Glomerular visceral epithelial cell (primary cell): ENCODE data around the gene ATOH7.
"Not testable (repeated sequence)": the region's sequence is repeated elsewhere in the genome, so short reads cannot be mapped to it uniquely, and the experiment has no call there.

Experiments
- DNase-seq: peaks from one replicate; pipeline ENCODE4 v3.0.0-alpha.2; 2016; ENCODE audit errors: extremely low spot score

ATOH7 gene

GRCh38 chr10:68237173-68237572 is 5.3 kb upstream of the ATOH7 start:
- no peak for DNase-seq

DNA sequence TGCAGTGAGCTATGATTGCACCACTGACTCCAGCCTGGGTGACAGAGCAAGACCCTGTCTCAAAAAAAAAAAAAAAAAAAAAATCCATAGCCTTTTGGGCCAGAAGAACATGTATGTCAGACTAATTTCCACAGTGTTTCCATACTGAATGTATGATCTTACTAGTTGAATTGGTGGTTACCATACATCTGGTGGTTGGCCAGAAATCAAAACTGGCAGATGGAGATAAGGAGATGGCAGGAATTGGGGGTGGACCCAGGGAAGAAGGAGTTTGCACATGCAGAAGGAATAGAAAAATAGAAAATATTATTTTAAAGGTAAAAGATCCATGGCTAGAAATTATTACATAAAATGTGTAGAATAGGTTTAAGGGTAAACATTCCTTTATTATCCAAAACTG is 3.7 kb upstream of the ATOH7 start:
- no peak for DNase-seq

DNA sequence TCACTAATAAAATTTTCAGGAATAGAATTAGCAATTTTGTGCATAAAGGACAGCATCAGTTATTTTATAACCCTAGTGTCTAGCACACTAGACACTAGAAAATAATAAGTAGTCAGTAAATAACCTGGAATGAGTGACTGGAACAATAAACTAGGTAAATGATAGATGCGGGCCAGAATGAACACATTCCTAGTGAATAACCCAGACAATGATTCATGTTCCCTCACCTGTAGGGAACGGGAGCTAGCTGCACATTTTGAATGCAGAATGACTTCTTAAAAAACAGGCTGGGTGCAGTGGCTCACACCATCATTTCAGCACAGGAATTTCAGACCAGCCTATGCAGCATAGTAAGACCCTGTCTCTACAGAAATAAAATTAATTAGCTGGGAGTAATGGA is 3.2 kb upstream of the ATOH7 start:
- DNase-seq: no peak

- no peak for DNase-seq
These were observed 1.1 kb upstream of the ATOH7 start for GRCh38 chr10:68233046-68233445.

DNA sequence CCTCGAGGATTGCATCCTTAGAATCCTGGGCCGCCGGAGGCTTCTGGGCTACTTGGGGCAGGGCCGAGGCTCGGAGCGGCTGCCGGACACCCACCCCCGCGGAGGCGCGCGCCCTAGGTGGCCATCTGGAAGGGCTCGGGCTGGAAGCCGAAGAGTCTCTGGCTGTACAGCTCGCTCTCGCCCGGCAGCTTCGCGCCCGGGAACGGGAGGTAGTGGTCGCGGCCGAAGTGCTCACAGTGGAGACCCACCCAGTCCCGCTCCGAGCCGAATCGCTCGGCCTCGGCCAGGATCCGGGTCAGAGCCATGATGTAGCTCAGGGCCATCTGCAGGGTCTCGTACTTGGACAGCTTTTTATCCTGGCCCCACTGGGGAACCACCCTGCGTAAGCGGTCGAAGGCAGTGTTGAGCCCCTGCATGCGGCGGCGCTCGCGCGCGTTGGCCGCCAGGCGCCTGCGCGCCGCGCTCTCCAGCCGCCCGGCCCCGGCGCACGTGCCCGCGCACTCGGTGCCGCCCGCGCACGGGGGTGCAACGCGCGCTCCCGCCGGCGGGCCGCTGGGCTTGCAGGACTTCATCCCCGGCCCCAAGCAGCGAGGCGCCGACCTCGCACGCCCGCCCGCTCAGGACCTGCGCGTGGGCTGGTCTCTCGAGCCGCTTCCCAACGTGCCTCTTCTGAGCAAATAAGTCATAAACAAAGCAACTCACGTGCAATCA is 652 bp downstream of the ATOH7 start:
- peak; percentile 74 for DNase-seq

- no peak for DNase-seq
These were observed 1.6 kb downstream of the ATOH7 start for GRCh38 chr10:68230268-68230667.

DNA sequence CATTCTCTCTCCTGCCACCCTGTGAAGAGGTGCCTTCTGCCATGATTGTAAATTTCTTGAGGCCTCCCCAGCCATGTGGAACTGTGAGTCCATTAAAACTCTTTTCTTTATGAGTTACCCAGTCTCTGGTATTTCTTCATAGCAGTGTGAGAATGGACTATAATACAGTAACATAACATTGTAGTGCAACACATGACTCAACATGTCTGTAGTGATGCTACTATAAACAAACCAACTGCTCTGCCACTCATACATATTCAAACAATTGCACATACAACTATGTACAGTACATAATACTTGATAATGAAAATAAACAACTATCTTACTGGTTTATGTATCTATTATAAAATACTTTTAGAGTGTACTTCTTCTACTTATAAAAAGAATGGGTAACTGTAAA is 7.1 kb downstream of the ATOH7 start:
- DNase-seq: no peak

- DNase-seq: peak; percentile 17
These were observed 8.3 kb downstream of the ATOH7 start for GRCh38 chr10:68223535-68224165.

GRCh38 chr10:68222391-68222790 is 9.5 kb downstream of the ATOH7 start:
- no peak for DNase-seq

- DNase-seq: no peak
These were observed 10.7 kb downstream of the ATOH7 start for GRCh38 chr10:68221196-68221595.

- no peak for DNase-seq
These were observed 13.1 kb downstream of the ATOH7 start for GRCh38 chr10:68218786-68219185.

DNA sequence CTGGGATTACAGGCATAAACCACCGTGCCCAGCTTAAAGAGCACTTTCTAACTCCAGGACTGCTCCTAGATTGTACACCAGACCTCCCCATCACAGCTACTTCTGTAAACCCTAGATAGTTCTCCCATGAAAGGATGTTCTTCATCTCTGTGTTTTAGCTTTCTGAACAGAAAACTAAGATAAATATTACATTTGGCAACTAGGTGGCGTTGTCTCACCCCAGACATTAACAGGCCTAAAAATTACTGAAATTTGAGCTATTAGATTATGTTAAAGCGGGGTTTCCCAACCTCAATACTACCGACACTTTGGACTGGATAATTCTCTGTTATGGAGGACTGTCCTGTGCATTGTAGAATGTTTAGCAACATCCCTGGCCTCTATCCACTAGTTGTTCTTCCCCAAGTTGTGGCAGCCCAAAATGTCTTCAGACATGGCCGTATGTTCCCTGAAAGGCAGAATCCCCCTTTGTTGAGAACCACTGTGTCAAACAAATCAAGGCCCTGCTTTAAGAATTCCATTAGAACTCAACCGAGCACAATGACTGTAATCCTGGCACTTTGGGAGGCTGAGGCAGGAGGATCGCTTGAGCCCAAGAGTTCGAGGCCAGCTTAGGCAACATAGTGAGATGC is 19.1 kb downstream of the ATOH7 start:
- DNase-seq: peak; percentile 50

DNA sequence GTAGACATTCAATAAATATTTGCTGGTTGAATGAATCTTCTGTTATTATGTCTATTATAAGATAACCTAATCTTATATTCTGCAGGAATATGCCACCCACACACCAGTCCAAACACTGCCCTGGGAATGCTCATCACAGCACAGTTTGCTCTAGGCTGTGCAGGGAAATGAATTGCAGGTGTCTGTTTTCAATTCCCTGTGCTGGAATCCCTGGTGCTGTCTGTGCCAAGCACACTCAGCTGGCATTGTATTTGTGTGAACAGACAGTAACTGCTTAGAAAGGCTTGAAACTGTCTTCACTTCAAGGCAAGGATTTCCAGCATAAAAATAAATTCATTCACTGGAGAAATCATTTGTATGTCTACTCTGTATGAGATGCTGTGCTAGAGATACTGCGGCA is 20.2 kb downstream of the ATOH7 start:
- no peak for DNase-seq

DNA sequence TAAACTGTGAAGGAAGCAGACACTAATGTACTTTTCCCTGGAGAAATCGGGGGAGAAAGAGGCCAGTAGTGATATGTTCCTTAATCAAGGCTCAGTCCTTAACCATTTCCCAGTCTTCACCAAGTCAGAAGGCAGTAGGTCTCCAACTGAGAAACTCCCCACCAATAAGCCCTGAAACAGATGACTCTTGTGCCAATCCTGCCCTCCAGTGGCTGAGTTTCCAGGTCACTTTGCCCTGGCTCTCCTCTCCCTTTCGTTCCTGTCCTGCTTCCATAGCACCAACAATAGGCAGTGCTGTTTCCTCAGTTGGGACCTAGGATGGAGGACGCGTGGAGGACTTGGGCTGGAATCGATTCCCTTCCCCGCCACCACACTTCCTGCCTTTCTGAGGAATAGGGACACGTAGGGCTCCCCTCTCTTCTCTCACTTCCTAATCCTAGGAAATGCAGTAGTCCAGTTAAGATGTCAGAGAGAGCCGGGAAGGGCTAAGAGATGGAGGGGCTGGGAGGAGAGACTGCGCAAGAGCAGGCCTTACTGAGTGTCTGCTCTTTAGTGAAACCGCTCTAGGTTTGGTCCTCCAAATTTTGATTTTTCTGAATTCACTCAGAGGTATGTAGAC is 23.4 kb downstream of the ATOH7 start:
- DNase-seq: peak; percentile 80

DNA sequence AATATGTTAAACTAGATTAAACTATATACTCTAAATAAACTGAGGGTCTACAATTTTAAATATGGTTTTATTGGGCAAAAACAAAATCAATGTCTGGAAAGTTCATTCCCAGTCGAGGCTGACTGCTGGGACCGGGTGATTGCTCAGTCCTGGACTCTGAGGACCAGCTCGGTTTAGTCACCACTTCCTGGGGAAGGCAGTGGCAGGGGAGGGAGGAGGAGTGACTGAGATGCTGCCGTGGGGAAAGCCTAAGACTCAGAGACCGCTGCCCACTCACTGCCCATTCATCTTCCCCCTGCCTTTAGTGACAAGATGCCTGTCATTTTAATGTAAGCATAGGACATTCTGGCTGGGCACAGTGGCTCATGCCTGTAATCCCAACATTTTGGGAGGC is 29.0 kb downstream of the ATOH7 start:
- DNase-seq: peak; percentile 49

DNA sequence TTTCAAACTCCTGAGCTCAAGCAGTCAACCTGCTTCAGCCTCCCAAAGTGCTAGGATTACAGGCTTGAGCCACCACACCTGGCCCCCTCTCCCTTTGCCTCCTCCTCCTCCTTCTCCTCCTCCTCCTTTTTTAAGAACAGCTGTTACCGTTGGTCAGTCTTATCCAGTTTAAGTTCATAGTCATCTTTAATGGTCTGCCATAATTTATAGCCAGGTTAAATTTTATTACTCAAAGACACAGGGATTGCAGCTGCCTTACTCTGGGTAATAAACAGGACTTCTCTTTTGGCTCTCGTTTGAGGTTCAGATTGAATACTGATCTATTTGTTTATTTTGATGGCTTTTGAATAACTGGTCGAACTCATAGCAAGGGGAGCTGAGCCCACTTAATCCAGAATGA is 35.2 kb downstream of the ATOH7 start:
- no peak for DNase-seq

GRCh38 chr10:68195776-68196175 is 36.1 kb downstream of the ATOH7 start:
- DNase-seq: not testable (repeated sequence)

- DNase-seq: no peak
These were observed 37.6 kb downstream of the ATOH7 start for GRCh38 chr10:68194290-68194689.

GRCh38 chr10:68192113-68192512 is 39.8 kb downstream of the ATOH7 start:
- DNase-seq: no peak

DNA sequence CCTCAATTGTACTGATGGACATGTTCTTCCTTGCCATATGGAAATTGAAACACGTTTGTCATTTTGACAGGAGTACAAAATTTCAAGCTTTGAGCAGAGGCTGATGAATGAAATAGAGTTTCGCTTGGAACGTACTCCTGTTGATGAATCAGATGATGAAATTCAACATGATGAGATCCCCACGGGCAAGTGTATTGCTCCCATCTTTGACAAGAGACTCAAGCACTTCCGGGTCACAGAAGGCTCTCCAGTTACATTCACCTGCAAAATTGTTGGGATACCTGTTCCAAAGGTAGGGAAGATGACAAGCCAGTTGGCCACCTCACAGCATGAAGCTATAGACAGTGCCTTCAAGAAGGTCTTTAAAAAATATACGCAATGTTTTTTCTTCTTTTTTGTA is 43.1 kb downstream of the ATOH7 start:
- DNase-seq: no peak

DNA sequence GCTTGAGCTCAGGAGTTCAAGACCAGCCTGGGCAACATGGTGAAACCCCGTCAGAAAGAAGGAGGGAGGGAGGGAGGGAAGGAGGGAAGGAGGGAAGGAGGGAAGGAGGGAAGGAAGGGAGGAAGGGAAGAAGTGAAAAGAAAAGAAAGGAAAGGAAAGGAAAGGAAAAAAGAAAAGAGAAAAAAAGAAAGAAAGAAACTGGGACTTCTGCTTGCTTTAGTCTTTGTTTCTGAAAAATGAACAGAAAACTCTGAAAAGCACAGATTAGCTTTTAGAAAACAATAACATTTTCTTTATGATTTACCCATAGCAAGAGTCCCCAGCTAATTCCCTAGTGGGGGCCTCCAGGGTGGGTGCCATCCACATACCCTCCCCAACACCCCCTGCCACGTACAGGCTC is 46.8 kb downstream of the ATOH7 start:
- DNase-seq: no peak

DNA sequence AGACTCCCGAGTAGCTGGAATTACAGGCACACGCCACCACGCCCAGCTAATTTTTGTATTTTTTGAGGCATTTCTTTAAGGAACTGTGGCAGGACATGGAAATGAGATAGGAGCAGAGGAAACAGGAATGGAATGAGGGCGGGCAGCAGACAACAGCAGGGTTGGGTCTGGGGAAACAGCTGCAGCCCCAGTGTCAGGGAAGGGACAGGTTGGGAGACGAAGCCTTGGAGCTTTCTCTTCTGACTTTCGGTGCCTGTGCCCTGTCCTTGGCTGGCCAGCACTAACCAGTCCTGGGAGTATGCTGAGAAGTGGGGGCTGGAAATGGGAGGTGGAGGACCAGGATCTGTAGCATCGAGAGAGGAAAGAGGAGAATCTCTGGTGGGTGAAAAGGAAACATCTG is 47.4 kb downstream of the ATOH7 start:
- no peak for DNase-seq
